HG03565 (cell line): Measurements from ENCODE around the gene C1orf232.

Experiments
- ATAC-seq: cut with Tn5 transposase; IDR thresholded peaks from one replicate; pipeline ENCODE4 v1.9.1; 2021; ENCODE audit warnings: mild to moderate bottlenecking, moderate library complexity; ENCODE audit not compliant: unreplicated experiment

The C1orf232 gene

GRCh38 chr1:26158271-26158907, 10.4 kb downstream of the C1orf232 start:
- ATAC-seq, result no peak

GRCh38 chr1:26156285-26157038, 12.3 kb downstream of the C1orf232 start:
- no peak for ATAC-seq

- no peak for ATAC-seq
Observed at GRCh38 chr1:26155370-26156284, 13.1 kb downstream of the C1orf232 start.

GRCh38 chr1:26154750-26155149, 14.0 kb downstream of the C1orf232 start:
- ATAC-seq, result no peak

- ATAC-seq, result no peak
Observed at GRCh38 chr1:26153966-26154532, 14.7 kb downstream of the C1orf232 start.

GRCh38 chr1:26148887-26149286, 19.9 kb downstream of the C1orf232 start:
- no peak for ATAC-seq

- ATAC-seq, result no peak
Observed at GRCh38 chr1:26145960-26146294, 22.8 kb downstream of the C1orf232 start.

GRCh38 chr1:26145041-26145959, 23.5 kb downstream of the C1orf232 start:
- ATAC-seq, result no peak

GRCh38 chr1:26142159-26142558, 26.6 kb downstream of the C1orf232 start:
- no peak for ATAC-seq

- ATAC-seq, result no peak
Observed at GRCh38 chr1:26138974-26139558, 29.7 kb downstream of the C1orf232 start.

GRCh38 chr1:26134466-26134865, 34.3 kb downstream of the C1orf232 start:
- ATAC-seq, result no peak

- no peak for ATAC-seq
Observed at GRCh38 chr1:26132834-26133167, 36.0 kb downstream of the C1orf232 start.

GRCh38 chr1:26132128-26132833, 36.5 kb downstream of the C1orf232 start:
- no peak for ATAC-seq

GRCh38 chr1:26130695-26131094, 38.1 kb downstream of the C1orf232 start:
- ATAC-seq, result no peak

- no peak for ATAC-seq
Observed at GRCh38 chr1:26129778-26130177, 39.0 kb downstream of the C1orf232 start.

- no peak for ATAC-seq
Observed at GRCh38 chr1:26127235-26128163, 41.3 kb downstream of the C1orf232 start.

- peak; percentile 65 for ATAC-seq
Observed at GRCh38 chr1:26126321-26127084, 42.3 kb downstream of the C1orf232 start.

GRCh38 chr1:26125946-26126320, 42.8 kb downstream of the C1orf232 start:
- no peak for ATAC-seq
